ENCODE measurements around the gene GALNT4. TPM values are rescaled to one million over a fixed set of nuclear protein-coding genes. Genes with fewer than 3 reads are reported as not detected.
A peak's percentile ranks its signal among the peaks of the same experiment; 100 is the strongest.

GALNT4 gene
- total and polyA plus RNA-seq, 2 of the 13 experiments (the other 11 are each of a cell fraction or from before 2014, with no cell fraction given) = 4.9 to 6.8 TPM

DNA sequence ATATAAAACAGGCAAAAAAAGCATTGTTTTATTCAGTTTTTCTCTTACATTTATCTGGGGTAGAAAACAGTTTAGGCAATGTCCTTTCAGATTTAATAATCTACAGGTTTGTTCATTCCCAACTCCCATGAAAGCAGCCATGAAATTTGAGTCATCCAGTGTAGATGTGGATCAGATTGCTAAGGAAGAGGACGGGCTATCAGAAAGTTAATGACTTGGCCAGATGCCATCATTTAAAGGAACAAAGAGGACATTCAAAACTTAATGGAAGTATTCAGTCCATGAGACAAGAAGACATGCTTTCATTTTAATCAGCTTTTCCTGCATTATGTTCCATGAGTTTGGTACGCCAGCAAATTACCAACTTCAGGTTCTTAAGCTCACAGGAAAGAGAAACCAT, 32.4 kb upstream of the GALNT4 start:
- TF ChIP-seq TRIM24 (CRISPR knock-in tag; IDR thresholded peaks at IDR 0.05) (no peak), ZSCAN12 (CRISPR knock-in tag; IDR thresholded peaks at IDR 0.05) (no peak), MEF2D (CRISPR knock-in tag; IDR thresholded peaks at IDR 0.05) (no peak), ZNF207 (IDR thresholded peaks at IDR 0.05; ENCODE audit: borderline replicate concordance) (no peak), ETV6 (CRISPR knock-in tag; conservative IDR thresholded peaks at IDR 0.05) (no peak), NFYB (CRISPR knock-in tag; IDR thresholded peaks at IDR 0.05) (no peak), KDM3A (CRISPR knock-in tag; IDR thresholded peaks at IDR 0.05; ENCODE audit: low read depth) (no peak)
- TF ChIP-seq, protein P1, sequence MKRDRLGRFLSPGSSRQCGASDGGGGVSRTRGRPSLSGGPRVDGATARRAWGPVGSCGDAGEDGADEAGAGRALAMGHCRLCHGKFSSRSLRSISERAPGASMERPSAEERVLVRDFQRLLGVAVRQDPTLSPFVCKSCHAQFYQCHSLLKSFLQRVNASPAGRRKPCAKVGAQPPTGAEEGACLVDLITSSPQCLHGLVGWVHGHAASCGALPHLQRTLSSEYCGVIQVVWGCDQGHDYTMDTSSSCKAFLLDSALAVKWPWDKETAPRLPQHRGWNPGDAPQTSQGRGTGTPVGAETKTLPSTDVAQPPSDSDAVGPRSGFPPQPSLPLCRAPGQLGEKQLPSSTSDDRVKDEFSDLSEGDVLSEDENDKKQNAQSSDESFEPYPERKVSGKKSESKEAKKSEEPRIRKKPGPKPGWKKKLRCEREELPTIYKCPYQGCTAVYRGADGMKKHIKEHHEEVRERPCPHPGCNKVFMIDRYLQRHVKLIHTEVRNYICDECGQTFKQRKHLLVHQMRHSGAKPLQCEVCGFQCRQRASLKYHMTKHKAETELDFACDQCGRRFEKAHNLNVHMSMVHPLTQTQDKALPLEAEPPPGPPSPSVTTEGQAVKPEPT (CRISPR knock-in tag; IDR thresholded peaks at IDR 0.05; ENCODE audit: low read depth) = no peak
- no TSS peak for BruUV-seq (replicated peaks)
- Histone ChIP-seq H4K20me1 (ENCODE audit: insufficient read depth, low read length) (no peaks in the 10 kb centered on the region), H3K27ac (ENCODE audit: extremely low read length, insufficient read depth, low read length) (no peak overlapping the region), H3K9me3 (ENCODE audit: low read length) (no peaks in the 10 kb centered on the region), H2AFZ (ENCODE audit: low read length) (no peak overlapping the region), H3K79me2 (ENCODE audit: insufficient read depth, low read length) (no peaks in the 10 kb centered on the region), H3K9ac (ENCODE audit: insufficient read depth, low read depth, low read length) (no peak overlapping the region), H3K4me1 (ENCODE audit: insufficient read depth, low read length) (no peaks in the 10 kb centered on the region), H3K27me3 (ENCODE audit: control insufficient read depth in 1 of 2, insufficient read depth in 2 of 2, low read length in 2 of 2) (no peaks in the 10 kb centered on the region), H3K4me3 (replicated peaks in 1 of 3; ENCODE audit: insufficient read depth in 1 of 3, low read depth in 2 of 3, low read length in 3 of 3) (no peak overlapping the region), H3K36me3 (replicated peaks in 1 of 2; ENCODE audit: control insufficient read depth in 1 of 2, insufficient read depth in 2 of 2, low read length in 2 of 2) (no peaks in the 10 kb centered on the region), H3K4me2 (ENCODE audit: low read depth, low read length) (no peak overlapping the region)
- ChIA-PET POLR2A (no interaction called here), CTCF (ENCODE audit: low intra/inter-chr PET ratio, low total read pairs) (no interaction called here)
- ATAC-seq (no peak), FAIRE-seq (no peak), DNase-seq (ENCODE audit: low spot score) (peak; percentile 9)
- in situ Hi-C loops (cut with HindIII; ENCODE audit: extremely low pct_ligation_motif_present, low pct_unique_long_range_greater_than_20kb) (no loop called here), intact Hi-C loops (cut with micrococcal nuclease; ENCODE audit: unreplicated experiment) (no loop called here)
- WGBS (ENCODE audit: low lambda C conversion rate) = 53% methylated on average over 2 of the region's 2 CpGs

DNA sequence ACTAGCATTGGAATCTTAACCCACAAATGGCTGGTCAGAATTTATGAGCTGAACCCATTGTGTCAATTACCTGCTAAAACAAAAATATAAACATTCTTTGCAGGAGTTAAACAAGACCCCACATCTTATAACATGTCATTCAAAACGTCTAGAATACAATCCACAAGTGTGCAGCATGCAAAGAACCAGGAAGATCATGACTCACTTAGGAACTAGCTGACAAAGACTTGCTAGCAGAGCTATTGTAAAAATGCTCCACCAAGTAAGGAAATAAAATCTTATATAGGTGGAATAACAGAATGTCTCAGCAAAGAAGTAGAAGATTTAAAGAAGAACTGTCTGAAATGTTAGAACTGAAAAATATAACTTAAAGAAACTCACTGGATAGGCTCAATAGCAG, 27.8 kb upstream of the GALNT4 start:
- DNase-seq (ENCODE audit: low spot score) (no peak), FAIRE-seq (no peak), ATAC-seq (no peak)
- no peaks in the 10 kb centered on the region for H3K27me3 ChIP-seq (ENCODE audit: control insufficient read depth in 1 of 2, insufficient read depth in 2 of 2, low read length in 2 of 2)
- no peak overlapping the region for H2AFZ ChIP-seq (ENCODE audit: low read length)
- H3K27ac ChIP-seq (ENCODE audit: extremely low read length, insufficient read depth, low read length) = no peak overlapping the region
- TF ChIP-seq ZNF678 (CRISPR knock-in tag; IDR thresholded peaks at IDR 0.05) (no peak), ZNF501 (CRISPR knock-in tag; IDR thresholded peaks at IDR 0.05) (no peak), ZSCAN20 (CRISPR knock-in tag; IDR thresholded peaks at IDR 0.05; ENCODE audit: borderline replicate concordance) (no peak), NBN (conservative IDR thresholded peaks at IDR 0.05) (no peak), REXO4 (CRISPR knock-in tag; IDR thresholded peaks at IDR 0.05; ENCODE audit: borderline replicate concordance) (no peak), HCFC1 (IDR thresholded peaks at IDR 0.05; ENCODE audit: low read depth, low read length) (no peak), MXD4 (CRISPR knock-in tag; IDR thresholded peaks at IDR 0.05) (no peak)
- no peaks in the 10 kb centered on the region for H3K4me1 ChIP-seq (ENCODE audit: insufficient read depth, low read length)
- H4K20me1 ChIP-seq (ENCODE audit: insufficient read depth, low read length) = no peaks in the 10 kb centered on the region
- no TSS peak for BruUV-seq (replicated peaks)
- no peaks in the 10 kb centered on the region for H3K9me3 ChIP-seq (ENCODE audit: low read length)
- ChIA-PET CTCF (ENCODE audit: low intra/inter-chr PET ratio, low total read pairs) (no interaction called here), POLR2A (no interaction called here)
- WGBS (ENCODE audit: low lambda C conversion rate) = 0% methylated on average over 1 of the region's 1 CpG
- H3K79me2 ChIP-seq (ENCODE audit: insufficient read depth, low read length) = no peaks in the 10 kb centered on the region
- intact Hi-C loops (cut with micrococcal nuclease; ENCODE audit: unreplicated experiment) (no loop called here), in situ Hi-C loops (cut with HindIII; ENCODE audit: extremely low pct_ligation_motif_present, low pct_unique_long_range_greater_than_20kb) (no loop called here)
- H3K4me2 ChIP-seq (ENCODE audit: low read depth, low read length) = no peak overlapping the region
- no peak overlapping the region for H3K9ac ChIP-seq (ENCODE audit: insufficient read depth, low read depth, low read length)
- no peaks in the 10 kb centered on the region for H3K36me3 ChIP-seq (replicated peaks in 1 of 2; ENCODE audit: control insufficient read depth in 1 of 2, insufficient read depth in 2 of 2, low read length in 2 of 2)
- H3K4me3 ChIP-seq (replicated peaks in 1 of 3; ENCODE audit: insufficient read depth in 1 of 3, low read depth in 2 of 3, low read length in 3 of 3) = no peak overlapping the region
